ENCODE data around the gene TPX2. TPM values are rescaled to one million over a fixed set of nuclear protein-coding genes. Genes with fewer than 3 reads are reported as not detected.

The TPX2 gene
- total and polyA plus RNA-seq, 7 donors = 0.63 to 8.5 (median 2.2) TPM

GRCh38 chr20:31731321-31731717, 7.8 kb upstream of the TPX2 start:
- intact Hi-C loops (cut with DNase I) = loop anchor here in 1 of 2 donors (10.0 kb wide), 1 partner anchor 213 kb away; no protein-coding TSS in a partner anchor
- WGBS, 3 donors = 76 to 79% (median 77%) methylated on average over 6 of the region's 6 CpGs
- no peak for TF ChIP-seq CTCF (IDR thresholded peaks at IDR 0.05)

GRCh38 chr20:31739550-31739977, 474 bp downstream of the TPX2 start:
- no peak for ATAC-seq
- no peak for TF ChIP-seq CTCF (IDR thresholded peaks at IDR 0.05)
- Histone ChIP-seq H3K27me3 (ENCODE audit: insufficient read depth in 3 of 3, low read length in 2 of 3) (no peaks in the 10 kb centered on the region), H3K36me3 (ENCODE audit: insufficient read depth in 1 of 2, low read depth in 1 of 2) (no peaks in the 10 kb centered on the region), H3K9me3 (no peaks in the 10 kb centered on the region), H3K27ac (peak overlapping the region; percentile 86), H3K4me1 (peaks cover 10% of the 10 kb centered on the region), H3K4me3 (peak overlapping the region; percentile 79)
- intact Hi-C loops (cut with DNase I) = loop anchor here in 1 of 2 donors (10.0 kb wide), 1 partner anchor 205 kb away; no protein-coding TSS in a partner anchor
- WGBS, 3 donors = 0 to 1% (median 1%) methylated on average over 11 of the region's 11 CpGs
- no peak for DNase-seq

More at GRCh38 chr20:31731321-31731717, 7.8 kb upstream of the TPX2 start:
- Histone ChIP-seq H3K27me3 (ENCODE audit: insufficient read depth in 3 of 3, low read length in 2 of 3) (no peaks in the 10 kb centered on the region), H3K4me1 (no peaks in the 10 kb centered on the region), H3K27ac (no peak overlapping the region), H3K4me3 (no peak overlapping the region), H3K36me3 (ENCODE audit: insufficient read depth in 1 of 2, low read depth in 1 of 2) (no peaks in the 10 kb centered on the region), H3K9me3 (no peaks in the 10 kb centered on the region)
- ATAC-seq = no peak
- DNase-seq = no peak

- intact Hi-C loops (cut with DNase I) = no loop called here
- TF ChIP-seq CTCF (IDR thresholded peaks at IDR 0.05) = no peak
- WGBS, 3 donors = 7 to 30% (median 8%) methylated on average over 1 of the region's 1 CpG
- ATAC-seq (no peak), DNase-seq (no peak)
- Histone ChIP-seq H3K27me3 (ENCODE audit: insufficient read depth in 3 of 3, low read length in 2 of 3) (no peaks in the 10 kb centered on the region), H3K36me3 (ENCODE audit: insufficient read depth in 1 of 2, low read depth in 1 of 2) (no peaks in the 10 kb centered on the region), H3K9me3 (no peaks in the 10 kb centered on the region), H3K27ac (no peak overlapping the region), H3K4me1 (peaks cover 10% of the 10 kb centered on the region), H3K4me3 (no peak overlapping the region)
Observed at GRCh38 chr20:31740208-31740607, 1.1 kb downstream of the TPX2 start.

- Histone ChIP-seq H3K4me3 (no peak overlapping the region), H3K27me3 (ENCODE audit: insufficient read depth in 3 of 3, low read length in 2 of 3) (no peaks in the 10 kb centered on the region), H3K9me3 (no peaks in the 10 kb centered on the region), H3K27ac (no peak overlapping the region), H3K36me3 (ENCODE audit: insufficient read depth in 1 of 2, low read depth in 1 of 2) (no peaks in the 10 kb centered on the region), H3K4me1 (peaks cover 14% of the 10 kb centered on the region)
- WGBS, 3 donors = 70 to 77% (median 77%) methylated on average over 1 of the region's 1 CpG
- DNase-seq = no peak
- intact Hi-C loops (cut with DNase I) = no loop called here
- no peak for TF ChIP-seq CTCF (IDR thresholded peaks at IDR 0.05)
- ATAC-seq = no peak
Observed at GRCh38 chr20:31740656-31741323, 1.7 kb downstream of the TPX2 start.
